HepG2 (cell line): ENCODE data around the gene FCHO2. TPM values are rescaled to one million over a fixed set of nuclear protein-coding genes. Genes with fewer than 3 reads are reported as not detected.

Source experiments
- FOXO1 ChIP-seq: sonication (generic); formaldehyde crosslinking; IDR thresholded peaks from 2 replicates; pipeline ENCODE4 v1.4.0; 2020; ENCODE audit warnings: missing genetic modification reagents
- NR1H2 ChIP-seq: sonication (generic); formaldehyde crosslinking; IDR thresholded peaks from 2 replicates; pipeline ENCODE4 v1.8.1; 2022; ENCODE audit warnings: low read depth, missing genetic modification reagents, borderline replicate concordance
- PRPF4 ChIP-seq: fragments of 200-400 bp; formaldehyde crosslinking; IDR thresholded peaks from 2 replicates; pipeline ENCODE4 v1.6.1; 2016; ENCODE audit warnings: low read length, low read depth; ENCODE audit not compliant: poor library complexity, severe bottlenecking
- RFX1 ChIP-seq: fragments of 450-650 bp; IDR thresholded peaks from 2 replicates; pipeline ENCODE4 v1.6.1; 2017
- SNRNP70 ChIP-seq: fragments of 200-400 bp; formaldehyde crosslinking; IDR thresholded peaks from 2 replicates; pipeline ENCODE4 v1.6.1; 2017; ENCODE audit warnings: mild to moderate bottlenecking, low read depth, low read length, moderate library complexity
- TBP ChIP-seq: sonication (generic); formaldehyde crosslinking; IDR thresholded peaks from 2 replicates; pipeline ENCODE4 v1.5.0; 2020; ENCODE audit warnings: missing genetic modification reagents
- YEATS2 ChIP-seq: sonication (generic); formaldehyde crosslinking; IDR thresholded peaks from 2 replicates; pipeline ENCODE4 v1.4.0; 2020; ENCODE audit warnings: missing genetic modification reagents, borderline replicate concordance
- YY1 ChIP-seq: IDR thresholded peaks from 2 replicates; pipeline ENCODE4 v1.6.1; 2011; ENCODE audit warnings: low read length, low read depth, moderate library complexity, mild to moderate bottlenecking; ENCODE audit not compliant: insufficient read depth, insufficient replicate concordance
- ZKSCAN1 ChIP-seq: fragments of 150-350 bp; IDR thresholded peaks from 2 replicates; pipeline ENCODE4 v1.6.1; 2014; ENCODE audit warnings: low read length
- ZNF766 ChIP-seq: sonication (generic); formaldehyde crosslinking; IDR thresholded peaks from 2 replicates; pipeline ENCODE4 v1.5.0; 2020; ENCODE audit warnings: missing genetic modification reagents, borderline replicate concordance
- polyA plus RNA-seq, 8 experiments: library from polyadenylated mRNA; depleted of rRNA in 3 of 8; stranded (reverse) in 7 of 8; unstranded in 1 of 8; fragments of >200 nt; fragmentation: Illumina TruSeq in 4 of 8; extraction: Trizol in 4 of 8; gene quantifications; 2 replicates each; pipeline versions ENCODE4 v1.2.1 to v1.2.3, GENCODE V29; 2011 to 2016; ENCODE audit warnings: low read depth in 4 of 8, missing spikeins in 1 of 8, mixed read lengths in 1 of 8; ENCODE audit not compliant: insufficient read depth in 1 of 8
- total RNA-seq, 5 experiments: library from RNA; depleted of rRNA; stranded (reverse); fragments of >200 nt; fragmentation: Illumina TruSeq; extraction: Trizol; gene quantifications; 2 replicates each; pipeline ENCODE4 v1.2.3, GENCODE V29; 2016; ENCODE audit warnings: low read depth in 1 of 5
- TF ChIP-seq, protein P1 (sequence below): sonication (generic); formaldehyde crosslinking; IDR thresholded peaks from 2 replicates; pipeline ENCODE4 v1.9.0; 2021; ENCODE audit warnings: missing genetic modification reagents, borderline replicate concordance
- TF ChIP-seq, protein P2 (sequence below): sonication (generic); formaldehyde crosslinking; IDR thresholded peaks from 2 replicates; pipeline ENCODE4 v1.9.0; 2021; ENCODE audit warnings: mild to moderate bottlenecking, missing genetic modification reagents
- TF ChIP-seq, protein P3 (sequence below): sonication (generic); formaldehyde crosslinking; IDR thresholded peaks from 2 replicates; pipeline ENCODE4 v1.5.0; 2020; ENCODE audit warnings: mild to moderate bottlenecking, low read depth, missing genetic modification reagents, borderline replicate concordance
- TF ChIP-seq, protein P4 (sequence below): sonication (generic); formaldehyde crosslinking; IDR thresholded peaks from 2 replicates; pipeline ENCODE4 v1.4.0; 2020; ENCODE audit warnings: missing genetic modification reagents
- TF ChIP-seq, protein P5 (sequence below): sonication (generic); formaldehyde crosslinking; conservative IDR thresholded peaks from 2 replicates; pipeline ENCODE4 v1.5.0; 2020; ENCODE audit warnings: missing genetic modification reagents

FCHO2 gene
- total and polyA plus RNA-seq, 2 of the 13 experiments (the other 11 are each of a cell fraction or from before 2014, with no cell fraction given): 11.6 to 17.3 TPM

DNA sequence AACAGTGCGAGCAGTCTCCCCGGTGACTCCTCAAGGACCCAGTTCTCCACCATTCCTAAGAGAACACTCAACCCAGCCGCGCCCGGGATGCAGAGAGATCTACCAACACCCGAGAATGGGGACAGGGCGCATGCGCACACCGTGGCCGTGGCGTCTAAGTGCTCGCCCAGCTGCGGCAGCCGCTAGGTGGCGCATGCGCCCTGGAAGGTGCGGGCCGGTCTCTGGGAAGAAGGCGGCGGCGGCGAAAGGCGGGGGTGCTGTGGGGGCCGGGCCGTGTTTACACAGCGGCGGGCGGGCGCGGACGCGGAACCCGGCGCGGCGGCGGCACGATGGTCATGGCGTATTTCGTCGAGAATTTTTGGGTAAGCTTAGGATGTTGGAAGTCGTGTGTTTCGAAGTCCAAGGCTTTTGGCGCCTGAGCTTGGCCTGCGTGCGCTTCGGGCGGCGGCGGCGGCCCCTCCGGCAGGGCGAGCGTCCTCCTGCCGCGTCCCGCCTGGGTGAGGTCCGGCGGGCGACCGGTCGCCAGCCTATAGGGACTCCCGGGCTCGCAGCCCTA, at the start of gene FCHO2 (continued):
- TF ChIP-seq, protein P1, sequence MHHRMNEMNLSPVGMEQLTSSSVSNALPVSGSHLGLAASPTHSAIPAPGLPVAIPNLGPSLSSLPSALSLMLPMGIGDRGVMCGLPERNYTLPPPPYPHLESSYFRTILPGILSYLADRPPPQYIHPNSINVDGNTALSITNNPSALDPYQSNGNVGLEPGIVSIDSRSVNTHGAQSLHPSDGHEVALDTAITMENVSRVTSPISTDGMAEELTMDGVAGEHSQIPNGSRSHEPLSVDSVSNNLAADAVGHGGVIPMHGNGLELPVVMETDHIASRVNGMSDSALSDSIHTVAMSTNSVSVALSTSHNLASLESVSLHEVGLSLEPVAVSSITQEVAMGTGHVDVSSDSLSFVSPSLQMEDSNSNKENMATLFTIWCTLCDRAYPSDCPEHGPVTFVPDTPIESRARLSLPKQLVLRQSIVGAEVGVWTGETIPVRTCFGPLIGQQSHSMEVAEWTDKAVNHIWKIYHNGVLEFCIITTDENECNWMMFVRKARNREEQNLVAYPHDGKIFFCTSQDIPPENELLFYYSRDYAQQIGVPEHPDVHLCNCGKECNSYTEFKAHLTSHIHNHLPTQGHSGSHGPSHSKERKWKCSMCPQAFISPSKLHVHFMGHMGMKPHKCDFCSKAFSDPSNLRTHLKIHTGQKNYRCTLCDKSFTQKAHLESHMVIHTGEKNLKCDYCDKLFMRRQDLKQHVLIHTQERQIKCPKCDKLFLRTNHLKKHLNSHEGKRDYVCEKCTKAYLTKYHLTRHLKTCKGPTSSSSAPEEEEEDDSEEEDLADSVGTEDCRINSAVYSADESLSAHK (CRISPR knock-in tag): no peak
- TF ChIP-seq, protein P2, sequence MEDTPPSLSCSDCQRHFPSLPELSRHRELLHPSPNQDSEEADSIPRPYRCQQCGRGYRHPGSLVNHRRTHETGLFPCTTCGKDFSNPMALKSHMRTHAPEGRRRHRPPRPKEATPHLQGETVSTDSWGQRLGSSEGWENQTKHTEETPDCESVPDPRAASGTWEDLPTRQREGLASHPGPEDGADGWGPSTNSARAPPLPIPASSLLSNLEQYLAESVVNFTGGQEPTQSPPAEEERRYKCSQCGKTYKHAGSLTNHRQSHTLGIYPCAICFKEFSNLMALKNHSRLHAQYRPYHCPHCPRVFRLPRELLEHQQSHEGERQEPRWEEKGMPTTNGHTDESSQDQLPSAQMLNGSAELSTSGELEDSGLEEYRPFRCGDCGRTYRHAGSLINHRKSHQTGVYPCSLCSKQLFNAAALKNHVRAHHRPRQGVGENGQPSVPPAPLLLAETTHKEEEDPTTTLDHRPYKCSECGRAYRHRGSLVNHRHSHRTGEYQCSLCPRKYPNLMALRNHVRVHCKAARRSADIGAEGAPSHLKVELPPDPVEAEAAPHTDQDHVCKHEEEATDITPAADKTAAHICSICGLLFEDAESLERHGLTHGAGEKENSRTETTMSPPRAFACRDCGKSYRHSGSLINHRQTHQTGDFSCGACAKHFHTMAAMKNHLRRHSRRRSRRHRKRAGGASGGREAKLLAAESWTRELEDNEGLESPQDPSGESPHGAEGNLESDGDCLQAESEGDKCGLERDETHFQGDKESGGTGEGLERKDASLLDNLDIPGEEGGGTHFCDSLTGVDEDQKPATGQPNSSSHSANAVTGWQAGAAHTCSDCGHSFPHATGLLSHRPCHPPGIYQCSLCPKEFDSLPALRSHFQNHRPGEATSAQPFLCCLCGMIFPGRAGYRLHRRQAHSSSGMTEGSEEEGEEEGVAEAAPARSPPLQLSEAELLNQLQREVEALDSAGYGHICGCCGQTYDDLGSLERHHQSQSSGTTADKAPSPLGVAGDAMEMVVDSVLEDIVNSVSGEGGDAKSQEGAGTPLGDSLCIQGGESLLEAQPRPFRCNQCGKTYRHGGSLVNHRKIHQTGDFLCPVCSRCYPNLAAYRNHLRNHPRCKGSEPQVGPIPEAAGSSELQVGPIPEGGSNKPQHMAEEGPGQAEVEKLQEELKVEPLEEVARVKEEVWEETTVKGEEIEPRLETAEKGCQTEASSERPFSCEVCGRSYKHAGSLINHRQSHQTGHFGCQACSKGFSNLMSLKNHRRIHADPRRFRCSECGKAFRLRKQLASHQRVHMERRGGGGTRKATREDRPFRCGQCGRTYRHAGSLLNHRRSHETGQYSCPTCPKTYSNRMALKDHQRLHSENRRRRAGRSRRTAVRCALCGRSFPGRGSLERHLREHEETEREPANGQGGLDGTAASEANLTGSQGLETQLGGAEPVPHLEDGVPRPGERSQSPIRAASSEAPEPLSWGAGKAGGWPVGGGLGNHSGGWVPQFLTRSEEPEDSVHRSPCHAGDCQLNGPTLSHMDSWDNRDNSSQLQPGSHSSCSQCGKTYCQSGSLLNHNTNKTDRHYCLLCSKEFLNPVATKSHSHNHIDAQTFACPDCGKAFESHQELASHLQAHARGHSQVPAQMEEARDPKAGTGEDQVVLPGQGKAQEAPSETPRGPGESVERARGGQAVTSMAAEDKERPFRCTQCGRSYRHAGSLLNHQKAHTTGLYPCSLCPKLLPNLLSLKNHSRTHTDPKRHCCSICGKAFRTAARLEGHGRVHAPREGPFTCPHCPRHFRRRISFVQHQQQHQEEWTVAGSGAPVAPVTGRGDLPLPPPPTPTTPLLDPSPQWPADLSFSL (CRISPR knock-in tag): no peak
- TF ChIP-seq ZNF766 (CRISPR knock-in tag) (0 out of 2 replicates have a peak, but pooled peaks have one; percentile 16), ZKSCAN1 (no peak), FOXO1 (CRISPR knock-in tag) (peak; percentile 79), YY1 (peak; percentile 81), PRPF4 (no peak), SNRNP70 (no peak), TBP (CRISPR knock-in tag) (no peak), NR1H2 (CRISPR knock-in tag) (no peak), YEATS2 (peak; percentile 52; the same call in 1 of the 2 replicates), RFX1 (no peak)
- TF ChIP-seq, protein P3, sequence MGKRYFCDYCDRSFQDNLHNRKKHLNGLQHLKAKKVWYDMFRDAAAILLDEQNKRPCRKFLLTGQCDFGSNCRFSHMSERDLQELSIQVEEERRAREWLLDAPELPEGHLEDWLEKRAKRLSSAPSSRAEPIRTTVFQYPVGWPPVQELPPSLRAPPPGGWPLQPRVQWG (CRISPR knock-in tag): no peak
- TF ChIP-seq, protein P4, sequence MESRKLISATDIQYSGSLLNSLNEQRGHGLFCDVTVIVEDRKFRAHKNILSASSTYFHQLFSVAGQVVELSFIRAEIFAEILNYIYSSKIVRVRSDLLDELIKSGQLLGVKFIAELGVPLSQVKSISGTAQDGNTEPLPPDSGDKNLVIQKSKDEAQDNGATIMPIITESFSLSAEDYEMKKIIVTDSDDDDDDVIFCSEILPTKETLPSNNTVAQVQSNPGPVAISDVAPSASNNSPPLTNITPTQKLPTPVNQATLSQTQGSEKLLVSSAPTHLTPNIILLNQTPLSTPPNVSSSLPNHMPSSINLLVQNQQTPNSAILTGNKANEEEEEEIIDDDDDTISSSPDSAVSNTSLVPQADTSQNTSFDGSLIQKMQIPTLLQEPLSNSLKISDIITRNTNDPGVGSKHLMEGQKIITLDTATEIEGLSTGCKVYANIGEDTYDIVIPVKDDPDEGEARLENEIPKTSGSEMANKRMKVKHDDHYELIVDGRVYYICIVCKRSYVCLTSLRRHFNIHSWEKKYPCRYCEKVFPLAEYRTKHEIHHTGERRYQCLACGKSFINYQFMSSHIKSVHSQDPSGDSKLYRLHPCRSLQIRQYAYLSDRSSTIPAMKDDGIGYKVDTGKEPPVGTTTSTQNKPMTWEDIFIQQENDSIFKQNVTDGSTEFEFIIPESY: peak; percentile 30; the same call in 1 of the 2 replicates
- TF ChIP-seq, protein P5, sequence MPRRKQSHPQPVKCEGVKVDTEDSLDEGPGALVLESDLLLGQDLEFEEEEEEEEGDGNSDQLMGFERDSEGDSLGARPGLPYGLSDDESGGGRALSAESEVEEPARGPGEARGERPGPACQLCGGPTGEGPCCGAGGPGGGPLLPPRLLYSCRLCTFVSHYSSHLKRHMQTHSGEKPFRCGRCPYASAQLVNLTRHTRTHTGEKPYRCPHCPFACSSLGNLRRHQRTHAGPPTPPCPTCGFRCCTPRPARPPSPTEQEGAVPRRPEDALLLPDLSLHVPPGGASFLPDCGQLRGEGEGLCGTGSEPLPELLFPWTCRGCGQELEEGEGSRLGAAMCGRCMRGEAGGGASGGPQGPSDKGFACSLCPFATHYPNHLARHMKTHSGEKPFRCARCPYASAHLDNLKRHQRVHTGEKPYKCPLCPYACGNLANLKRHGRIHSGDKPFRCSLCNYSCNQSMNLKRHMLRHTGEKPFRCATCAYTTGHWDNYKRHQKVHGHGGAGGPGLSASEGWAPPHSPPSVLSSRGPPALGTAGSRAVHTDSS (CRISPR knock-in tag): no peak
